ENCODE measurements around the gene REPS2. TPM values are rescaled to one million over a fixed set of nuclear protein-coding genes. Genes with fewer than 3 reads are reported as not detected.

The REPS2 gene
- total and polyA plus RNA-seq, 2 donors = 1.7 to 3.6 TPM

DNA sequence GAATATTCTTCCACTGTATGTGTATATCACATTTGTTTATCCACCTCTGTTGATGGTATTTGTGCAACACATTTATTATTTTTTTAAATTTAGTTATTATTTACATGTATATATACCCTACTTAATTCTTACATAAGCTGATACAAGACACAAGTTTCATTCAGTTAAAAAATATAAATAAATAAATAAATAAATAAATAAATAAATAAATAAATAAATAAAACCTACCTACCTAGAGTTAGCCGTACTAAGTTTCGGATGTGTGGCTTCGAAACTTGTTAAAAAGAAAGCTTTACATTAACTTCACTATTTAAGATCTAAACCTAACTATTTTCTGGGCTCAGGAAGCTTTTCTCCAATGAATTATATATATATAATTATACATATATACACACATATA is 23.3 kb upstream of the REPS2 start:
- H3K27ac ChIP-seq (ENCODE audit: low read depth in 1 of 2, low read length in 1 of 2) = no peak overlapping the region
- WGBS = 96% methylated on average over 3 of the region's 3 CpGs
- no peak overlapping the region for H3K4me3 ChIP-seq (ENCODE audit: low read length in 2 of 2)
- H3K27me3 ChIP-seq (ENCODE audit: control insufficient read depth in 2 of 2, insufficient read depth in 1 of 2, low read length in 1 of 2) = no peaks in the 10 kb centered on the region
- no peaks in the 10 kb centered on the region for H3K9me3 ChIP-seq (ENCODE audit: control insufficient read depth in 2 of 2, insufficient read depth in 1 of 2, low read length in 1 of 2)
- DNase-seq (ENCODE audit: low read depth in 6 of 9, low spot score in 9 of 9) = no peak
- H3K4me1 ChIP-seq (ENCODE audit: control insufficient read depth in 2 of 2, insufficient read depth in 2 of 2, low read length in 2 of 2) = no peaks in the 10 kb centered on the region
- H3K36me3 ChIP-seq (ENCODE audit: control insufficient read depth in 2 of 2, insufficient read depth in 2 of 2, low read length in 1 of 2) = no peaks in the 10 kb centered on the region

DNA sequence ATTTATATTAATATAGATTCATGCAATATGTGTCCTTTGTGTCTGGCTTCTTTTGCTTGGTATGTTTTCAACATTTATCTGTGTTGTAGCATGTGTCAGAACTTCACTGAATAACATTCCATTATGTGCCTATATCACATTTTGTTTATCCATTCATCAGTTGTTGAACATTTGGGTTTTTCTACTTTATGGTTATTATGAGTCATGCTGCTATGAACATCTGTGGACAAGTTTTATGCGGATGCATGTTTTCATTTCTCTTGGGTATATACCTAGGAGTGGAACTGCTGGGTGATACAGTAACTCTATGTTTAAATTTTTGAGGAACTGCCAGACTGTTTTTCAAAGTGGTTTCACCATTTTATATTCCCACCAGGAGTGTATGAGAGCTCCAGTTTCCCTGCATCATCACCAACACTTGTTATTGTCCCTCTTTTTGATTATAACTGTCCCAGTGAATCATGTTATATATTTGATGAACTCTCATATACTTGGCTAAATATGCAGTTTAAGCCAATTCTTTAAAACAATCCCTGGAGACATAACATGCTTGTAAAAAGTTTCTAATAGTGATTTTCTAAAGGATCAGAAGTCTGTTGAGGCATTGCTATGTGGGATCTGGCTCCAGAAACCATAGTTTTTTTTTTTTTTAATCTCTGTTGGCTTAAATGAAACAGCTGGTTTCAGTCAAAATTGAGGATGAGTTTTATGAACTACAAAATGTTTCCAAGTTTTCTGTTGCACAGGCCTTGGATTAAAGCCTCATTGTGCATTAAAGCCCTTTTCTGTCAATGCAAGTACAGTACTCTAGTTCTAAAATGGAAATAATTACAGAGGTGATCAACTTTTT is 21.6 kb upstream of the REPS2 start:
- H3K4me1 ChIP-seq (ENCODE audit: control insufficient read depth in 2 of 2, insufficient read depth in 2 of 2, low read length in 2 of 2) = no peaks in the 10 kb centered on the region
- 100% methylated on average over 1 of the region's 1 CpG for WGBS
- H3K4me3 ChIP-seq (ENCODE audit: low read length in 2 of 2) = no peak overlapping the region
- no peak for DNase-seq (ENCODE audit: low read depth in 6 of 9, low spot score in 9 of 9)
- no peak overlapping the region for H3K27ac ChIP-seq (ENCODE audit: low read depth in 1 of 2, low read length in 1 of 2)
- H3K36me3 ChIP-seq (ENCODE audit: control insufficient read depth in 2 of 2, insufficient read depth in 2 of 2, low read length in 1 of 2) = no peaks in the 10 kb centered on the region
- no peaks in the 10 kb centered on the region for H3K9me3 ChIP-seq (ENCODE audit: control insufficient read depth in 2 of 2, insufficient read depth in 1 of 2, low read length in 1 of 2)
- H3K27me3 ChIP-seq (ENCODE audit: control insufficient read depth in 2 of 2, insufficient read depth in 1 of 2, low read length in 1 of 2) = no peaks in the 10 kb centered on the region

DNA sequence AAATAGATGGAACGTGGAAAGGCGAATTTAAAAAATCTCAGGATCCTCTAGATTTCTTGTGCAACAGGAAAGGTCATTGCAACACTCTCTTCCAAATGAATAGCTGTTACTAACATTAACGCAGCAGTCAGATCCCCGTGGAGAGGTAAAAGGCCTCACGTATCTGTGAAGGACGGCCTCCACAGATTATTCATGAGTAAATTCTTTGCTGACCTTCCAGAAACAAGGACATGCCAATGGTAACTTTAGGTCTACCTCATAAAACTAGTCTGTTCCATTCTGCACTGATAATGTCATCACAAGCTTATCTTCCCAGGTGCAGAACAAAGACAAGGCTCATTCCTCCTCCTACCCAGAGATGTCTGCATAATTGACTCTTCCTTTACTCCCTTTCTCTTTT is 16.1 kb upstream of the REPS2 start:
- Histone ChIP-seq H3K27ac (ENCODE audit: low read depth in 1 of 2, low read length in 1 of 2) (no peak overlapping the region), H3K4me1 (ENCODE audit: control insufficient read depth in 2 of 2, insufficient read depth in 2 of 2, low read length in 2 of 2) (no peaks in the 10 kb centered on the region), H3K27me3 (ENCODE audit: control insufficient read depth in 2 of 2, insufficient read depth in 1 of 2, low read length in 1 of 2) (no peaks in the 10 kb centered on the region), H3K4me3 (ENCODE audit: low read length in 2 of 2) (no peak overlapping the region), H3K36me3 (ENCODE audit: control insufficient read depth in 2 of 2, insufficient read depth in 2 of 2, low read length in 1 of 2) (no peaks in the 10 kb centered on the region), H3K9me3 (ENCODE audit: control insufficient read depth in 2 of 2, insufficient read depth in 1 of 2, low read length in 1 of 2) (no peaks in the 10 kb centered on the region)
- no peak for DNase-seq (ENCODE audit: low read depth in 6 of 9, low spot score in 9 of 9)
- WGBS = 95% methylated on average over 6 of the region's 6 CpGs

GRCh38 chrX:16931371-16931770 is 15.1 kb upstream of the REPS2 start:
- Histone ChIP-seq H3K36me3 (ENCODE audit: control insufficient read depth in 2 of 2, insufficient read depth in 2 of 2, low read length in 1 of 2) (no peaks in the 10 kb centered on the region), H3K9me3 (ENCODE audit: control insufficient read depth in 2 of 2, insufficient read depth in 1 of 2, low read length in 1 of 2) (no peaks in the 10 kb centered on the region), H3K4me1 (ENCODE audit: control insufficient read depth in 2 of 2, insufficient read depth in 2 of 2, low read length in 2 of 2) (no peaks in the 10 kb centered on the region), H3K27ac (ENCODE audit: low read depth in 1 of 2, low read length in 1 of 2) (no peak overlapping the region), H3K4me3 (ENCODE audit: low read length in 2 of 2) (no peak overlapping the region), H3K27me3 (ENCODE audit: control insufficient read depth in 2 of 2, insufficient read depth in 1 of 2, low read length in 1 of 2) (no peaks in the 10 kb centered on the region)
- no peak for DNase-seq (ENCODE audit: low read depth in 6 of 9, low spot score in 9 of 9)
- 78% methylated on average over 3 of the region's 3 CpGs for WGBS

- Histone ChIP-seq H3K27ac (ENCODE audit: low read depth in 1 of 2, low read length in 1 of 2) (no peak overlapping the region), H3K9me3 (ENCODE audit: control insufficient read depth in 2 of 2, insufficient read depth in 1 of 2, low read length in 1 of 2) (no peaks in the 10 kb centered on the region), H3K27me3 (ENCODE audit: control insufficient read depth in 2 of 2, insufficient read depth in 1 of 2, low read length in 1 of 2) (no peaks in the 10 kb centered on the region), H3K4me1 (ENCODE audit: control insufficient read depth in 2 of 2, insufficient read depth in 2 of 2, low read length in 2 of 2) (no peaks in the 10 kb centered on the region), H3K36me3 (ENCODE audit: control insufficient read depth in 2 of 2, insufficient read depth in 2 of 2, low read length in 1 of 2) (no peaks in the 10 kb centered on the region), H3K4me3 (ENCODE audit: low read length in 2 of 2) (no peak overlapping the region)
- DNase-seq (ENCODE audit: low read depth in 6 of 9, low spot score in 9 of 9) = no peak
- 94% methylated on average over 3 of the region's 3 CpGs for WGBS
Measured at GRCh38 chrX:16931855-16932575, 14.4 kb upstream of the REPS2 start.

DNA sequence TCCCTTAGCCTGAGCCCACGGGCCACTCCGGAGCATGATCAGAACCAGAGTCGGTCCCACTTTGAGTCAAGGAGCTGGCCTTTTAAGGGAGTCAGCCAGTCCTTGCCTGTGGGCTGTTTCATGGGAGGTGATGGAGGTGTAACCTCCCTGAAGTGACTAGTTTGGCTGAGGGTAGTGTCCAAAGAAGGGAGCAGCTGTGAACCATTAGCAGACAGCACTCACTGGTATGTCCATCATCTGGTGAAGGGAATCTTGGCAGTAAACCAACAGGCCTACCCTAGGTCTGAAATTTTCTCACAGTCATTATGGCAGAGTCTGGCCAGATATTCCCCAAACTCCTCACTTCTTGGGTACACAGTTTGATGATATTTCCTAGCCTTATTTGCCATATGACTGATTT is 12.3 kb upstream of the REPS2 start:
- H3K4me1 ChIP-seq (ENCODE audit: control insufficient read depth in 2 of 2, insufficient read depth in 2 of 2, low read length in 2 of 2) = no peaks in the 10 kb centered on the region
- no peaks in the 10 kb centered on the region for H3K36me3 ChIP-seq (ENCODE audit: control insufficient read depth in 2 of 2, insufficient read depth in 2 of 2, low read length in 1 of 2)
- H3K4me3 ChIP-seq (ENCODE audit: low read length in 2 of 2) = no peak overlapping the region
- no peaks in the 10 kb centered on the region for H3K27me3 ChIP-seq (ENCODE audit: control insufficient read depth in 2 of 2, insufficient read depth in 1 of 2, low read length in 1 of 2)
- no peak overlapping the region for H3K27ac ChIP-seq (ENCODE audit: low read depth in 1 of 2, low read length in 1 of 2)
- no peak for DNase-seq (ENCODE audit: low read depth in 6 of 9, low spot score in 9 of 9)
- WGBS = 98% methylated on average over 3 of the region's 3 CpGs
- no peaks in the 10 kb centered on the region for H3K9me3 ChIP-seq (ENCODE audit: control insufficient read depth in 2 of 2, insufficient read depth in 1 of 2, low read length in 1 of 2)

- Histone ChIP-seq H3K4me1 (ENCODE audit: control insufficient read depth in 2 of 2, insufficient read depth in 2 of 2, low read length in 2 of 2) (peaks cover 2 to 5% of the 10 kb centered on the region in 2 donors), H3K9me3 (ENCODE audit: control insufficient read depth in 2 of 2, insufficient read depth in 1 of 2, low read length in 1 of 2) (no peaks in the 10 kb centered on the region), H3K36me3 (ENCODE audit: control insufficient read depth in 2 of 2, insufficient read depth in 2 of 2, low read length in 1 of 2) (no peaks in the 10 kb centered on the region), H3K27me3 (ENCODE audit: control insufficient read depth in 2 of 2, insufficient read depth in 1 of 2, low read length in 1 of 2) (peaks cover 3 to 23% of the 10 kb centered on the region in 2 donors), H3K27ac (ENCODE audit: low read depth in 1 of 2, low read length in 1 of 2) (no peak overlapping the region), H3K4me3 (ENCODE audit: low read length in 2 of 2) (peak overlapping the region; percentile 24 to 46)
- no peak for DNase-seq (ENCODE audit: low read depth in 6 of 9, low spot score in 9 of 9)
- WGBS = under 1% methylated on average over 43 of the region's 43 CpGs
Measured at GRCh38 chrX:16946971-16947562, 609 bp downstream of the REPS2 start.

GRCh38 chrX:16950423-16950822 is 4.0 kb downstream of the REPS2 start:
- Histone ChIP-seq H3K36me3 (ENCODE audit: control insufficient read depth in 2 of 2, insufficient read depth in 2 of 2, low read length in 1 of 2) (no peaks in the 10 kb centered on the region), H3K4me3 (ENCODE audit: low read length in 2 of 2) (no peak overlapping the region), H3K4me1 (ENCODE audit: control insufficient read depth in 2 of 2, insufficient read depth in 2 of 2, low read length in 2 of 2) (peaks cover 2 to 5% of the 10 kb centered on the region in 2 donors), H3K9me3 (ENCODE audit: control insufficient read depth in 2 of 2, insufficient read depth in 1 of 2, low read length in 1 of 2) (no peaks in the 10 kb centered on the region), H3K27ac (ENCODE audit: low read depth in 1 of 2, low read length in 1 of 2) (no peak overlapping the region), H3K27me3 (ENCODE audit: control insufficient read depth in 2 of 2, insufficient read depth in 1 of 2, low read length in 1 of 2) (peaks cover 3 to 23% of the 10 kb centered on the region in 2 donors)
- 97% methylated on average over 4 of the region's 4 CpGs for WGBS
- DNase-seq (ENCODE audit: low read depth in 6 of 9, low spot score in 9 of 9) = no peak

- Histone ChIP-seq H3K9me3 (ENCODE audit: control insufficient read depth in 2 of 2, insufficient read depth in 1 of 2, low read length in 1 of 2) (no peaks in the 10 kb centered on the region), H3K27ac (ENCODE audit: low read depth in 1 of 2, low read length in 1 of 2) (no peak overlapping the region), H3K4me1 (ENCODE audit: control insufficient read depth in 2 of 2, insufficient read depth in 2 of 2, low read length in 2 of 2) (peaks cover 0 to 7% of the 10 kb centered on the region in 2 donors), H3K27me3 (ENCODE audit: control insufficient read depth in 2 of 2, insufficient read depth in 1 of 2, low read length in 1 of 2) (peaks cover 0 to under 1% of the 10 kb centered on the region in 2 donors), H3K36me3 (ENCODE audit: control insufficient read depth in 2 of 2, insufficient read depth in 2 of 2, low read length in 1 of 2) (no peaks in the 10 kb centered on the region), H3K4me3 (ENCODE audit: low read length in 2 of 2) (no peak overlapping the region)
- no peak for DNase-seq (ENCODE audit: low read depth in 6 of 9, low spot score in 9 of 9)
- 44% methylated on average over 7 of the region's 7 CpGs for WGBS
Measured at GRCh38 chrX:16953606-16954211, 7.3 kb downstream of the REPS2 start.
